Coronary artery (tissue), 2 donors: Measurements from ENCODE around the gene CSNK2A2.

Experiments
- DNase-seq: peaks from one replicate; pipeline ENCODE4 v3.0.0-alpha.2; 2017; ENCODE audit warnings: low spot score
- H3K27ac ChIP-seq, 2 donors: fragments of 200-600 bp; sonication (generic); one replicate each; pipeline ENCODE4 v1.5.1; 2016 to 2019
- H3K4me3 ChIP-seq: fragments of 200-600 bp; sonication (generic); 2 replicates; pipeline ENCODE4 v1.5.1; 2016; ENCODE audit warnings: mild to moderate bottlenecking, moderate library complexity
- TF ChIP-seq, protein P1 (sequence below): fragments of 200-600 bp; sonication (generic); IDR thresholded peaks from one replicate; pipeline ENCODE4 v1.5.1; 2019; ENCODE audit warnings: antibody characterized with exemption

Gene CSNK2A2

DNA sequence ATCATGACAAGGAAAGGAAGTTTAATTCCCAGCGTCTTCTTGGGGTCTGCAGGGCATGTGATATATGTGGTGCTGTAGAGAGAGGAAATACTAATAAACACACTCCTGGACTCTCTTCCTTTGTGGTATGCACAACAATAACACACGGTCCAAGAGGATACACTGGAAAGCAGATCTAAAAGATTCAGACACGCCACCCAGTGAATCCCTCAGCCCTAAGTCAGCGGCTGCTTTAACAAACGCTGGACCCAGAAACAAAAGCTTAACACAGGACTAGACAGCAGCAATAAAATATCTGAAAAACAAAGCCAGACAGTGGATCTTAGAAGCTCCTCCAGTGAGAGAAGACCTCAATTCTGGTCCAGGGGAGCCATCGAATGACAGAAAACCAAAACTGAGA, 81.8 kb downstream of the CSNK2A2 start:
- TF ChIP-seq, protein P1, sequence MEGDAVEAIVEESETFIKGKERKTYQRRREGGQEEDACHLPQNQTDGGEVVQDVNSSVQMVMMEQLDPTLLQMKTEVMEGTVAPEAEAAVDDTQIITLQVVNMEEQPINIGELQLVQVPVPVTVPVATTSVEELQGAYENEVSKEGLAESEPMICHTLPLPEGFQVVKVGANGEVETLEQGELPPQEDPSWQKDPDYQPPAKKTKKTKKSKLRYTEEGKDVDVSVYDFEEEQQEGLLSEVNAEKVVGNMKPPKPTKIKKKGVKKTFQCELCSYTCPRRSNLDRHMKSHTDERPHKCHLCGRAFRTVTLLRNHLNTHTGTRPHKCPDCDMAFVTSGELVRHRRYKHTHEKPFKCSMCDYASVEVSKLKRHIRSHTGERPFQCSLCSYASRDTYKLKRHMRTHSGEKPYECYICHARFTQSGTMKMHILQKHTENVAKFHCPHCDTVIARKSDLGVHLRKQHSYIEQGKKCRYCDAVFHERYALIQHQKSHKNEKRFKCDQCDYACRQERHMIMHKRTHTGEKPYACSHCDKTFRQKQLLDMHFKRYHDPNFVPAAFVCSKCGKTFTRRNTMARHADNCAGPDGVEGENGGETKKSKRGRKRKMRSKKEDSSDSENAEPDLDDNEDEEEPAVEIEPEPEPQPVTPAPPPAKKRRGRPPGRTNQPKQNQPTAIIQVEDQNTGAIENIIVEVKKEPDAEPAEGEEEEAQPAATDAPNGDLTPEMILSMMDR, result no peak
- Histone ChIP-seq H3K27ac (no peak overlapping the region), H3K4me3 (no peak overlapping the region)
- DNase-seq, result no peak

DNA sequence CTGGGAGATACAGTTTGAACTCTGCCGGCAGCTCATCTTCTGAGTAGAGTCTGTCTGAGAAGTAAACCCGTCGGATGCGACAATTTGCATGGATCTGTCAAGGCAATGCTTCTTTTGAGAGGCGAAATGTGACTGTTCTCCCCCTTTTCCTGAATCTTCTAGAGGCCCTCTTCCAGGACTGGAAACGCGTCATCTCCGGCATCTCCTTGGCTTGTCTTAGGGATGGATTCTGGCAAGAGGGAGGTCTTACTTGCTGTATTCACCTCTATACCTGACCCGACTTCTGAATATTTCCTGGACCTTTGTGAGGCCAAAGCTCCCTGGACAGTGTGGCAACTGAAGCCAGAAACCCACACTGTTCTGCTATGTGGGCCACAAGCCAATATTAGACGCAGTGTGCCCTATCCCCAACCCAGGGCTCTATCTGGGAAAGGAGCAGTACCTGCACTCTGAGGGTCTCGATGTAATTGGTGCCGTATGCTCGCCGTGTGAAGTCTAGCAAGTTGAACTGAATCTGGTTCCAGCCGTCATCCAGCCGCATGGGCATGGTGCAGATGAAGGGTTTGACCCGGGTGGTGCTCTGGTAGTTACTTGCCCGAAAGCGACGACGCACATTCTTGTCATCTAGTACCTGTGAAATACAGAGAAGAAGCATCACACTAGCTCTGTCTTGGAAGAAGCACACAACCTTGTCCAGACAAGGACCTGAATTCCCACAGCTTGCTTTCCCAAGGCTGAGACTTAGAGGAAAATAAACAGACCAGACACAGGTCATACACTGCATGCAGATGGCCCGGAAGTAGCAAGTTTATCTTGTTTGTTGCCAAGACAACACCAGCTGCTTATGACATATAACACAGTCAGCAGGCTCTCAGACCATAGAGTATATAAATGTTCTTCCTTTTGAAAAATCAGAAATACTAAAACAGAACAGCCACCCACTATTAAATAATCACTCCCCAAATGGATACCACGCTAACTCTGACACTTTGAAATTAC, 82.8 kb downstream of the CSNK2A2 start:
- no peak overlapping the region for H3K4me3 ChIP-seq
- peak overlapping the region in 1 of 2 donors; percentile 13 for H3K27ac ChIP-seq
- TF ChIP-seq, protein P1, result no peak
- DNase-seq, result no peak

DNA sequence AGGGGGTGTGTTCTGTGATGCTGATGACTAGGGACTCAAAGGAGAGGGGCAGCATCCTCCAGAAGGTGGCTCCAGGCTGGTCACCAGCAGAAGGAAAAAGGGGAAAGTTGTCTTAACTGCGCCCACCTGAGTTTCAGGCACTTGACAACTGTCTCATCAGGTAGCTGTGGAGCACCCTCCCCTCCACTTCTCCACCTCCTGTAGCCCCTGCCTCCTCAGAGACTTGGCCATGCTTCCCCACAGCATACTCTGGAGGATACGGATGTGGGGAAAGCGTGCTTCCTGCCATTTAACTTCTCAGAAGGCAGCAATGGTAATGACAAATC, 86.6 kb downstream of the CSNK2A2 start:
- TF ChIP-seq, protein P1, result no peak
- Histone ChIP-seq H3K4me3 (no peak overlapping the region), H3K27ac (no peak overlapping the region)
- DNase-seq, result no peak

DNA sequence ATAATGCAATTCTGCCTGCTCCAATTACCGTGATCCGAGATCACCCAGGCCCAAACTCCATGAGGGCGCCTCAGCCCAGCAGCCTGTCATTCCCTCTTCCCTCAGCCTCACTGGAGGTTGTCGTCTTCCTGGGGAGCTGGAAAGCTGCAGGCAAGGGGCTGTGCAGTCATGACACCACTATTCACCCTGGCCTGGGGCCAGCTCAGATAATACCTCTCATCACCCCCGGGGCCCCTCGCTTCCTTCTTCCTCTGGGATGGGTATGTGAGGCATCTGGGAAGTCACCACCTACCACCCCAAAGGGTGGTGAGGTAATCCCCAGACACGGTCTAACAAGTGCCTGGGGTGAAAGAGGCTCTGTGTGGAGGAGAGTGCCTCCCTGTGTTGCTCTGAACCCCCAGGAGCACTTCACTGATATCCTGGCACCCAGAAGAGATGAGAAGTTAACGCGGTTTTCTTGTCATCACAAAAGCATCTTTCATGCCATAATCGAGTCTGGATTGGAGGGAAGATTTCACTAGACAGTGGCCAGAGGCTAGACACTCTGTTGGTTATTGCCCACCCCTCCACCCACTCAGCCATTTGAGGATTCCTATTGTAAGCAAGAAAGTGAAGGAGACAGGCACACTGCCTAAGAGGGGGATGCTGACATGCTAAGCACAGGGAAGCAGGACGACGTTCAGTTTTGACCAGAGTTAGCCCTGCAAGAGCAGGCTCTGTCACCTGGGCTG, 87.2 kb downstream of the CSNK2A2 start:
- TF ChIP-seq, protein P1, result no peak
- Histone ChIP-seq H3K4me3 (no peak overlapping the region), H3K27ac (no peak overlapping the region)
- no peak for DNase-seq

DNA sequence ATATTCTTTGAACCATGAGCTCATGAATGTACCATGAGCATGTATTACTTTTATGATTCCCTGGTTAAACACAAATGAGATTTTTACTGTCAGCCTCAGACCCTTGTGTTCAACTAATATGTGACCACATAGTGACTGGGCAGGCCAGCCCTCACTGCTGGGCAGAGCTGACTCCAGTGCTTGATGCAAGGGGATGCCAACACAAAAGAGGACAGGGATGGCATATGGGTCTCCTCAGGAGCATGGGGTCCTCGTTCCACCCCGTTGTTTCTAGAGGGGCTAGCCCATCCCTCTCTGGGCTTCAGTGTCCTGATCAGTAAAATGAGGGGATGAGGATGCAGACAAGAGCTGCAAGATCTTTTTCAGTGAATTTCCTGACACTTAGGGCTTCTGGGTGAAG, 88.0 kb downstream of the CSNK2A2 start:
- TF ChIP-seq, protein P1, result no peak
- Histone ChIP-seq H3K4me3 (no peak overlapping the region), H3K27ac (no peak overlapping the region)
- DNase-seq, result no peak

GRCh38 chr16:58109330-58109729, 88.6 kb downstream of the CSNK2A2 start:
- DNase-seq, result no peak
- TF ChIP-seq, protein P1, result no peak
- Histone ChIP-seq H3K4me3 (no peak overlapping the region), H3K27ac (no peak overlapping the region)
